Stimulated activated CD4-positive, alpha-beta T cell treated with anti-CD3 and anti-CD28 coated beads, Interleukin-15, amount 100 ng/mL, for 48 hours (primary cell): ENCODE measurements around the gene PPTC7.
A peak's percentile ranks its signal among the peaks of the same experiment; 100 is the strongest.
"Not testable (repeated sequence)": the region's sequence is repeated elsewhere in the genome, so short reads cannot be mapped to it uniquely, and the experiment has no call there.

Source experiments
- DNase-seq, 2 donors: peaks; one replicate each; pipeline ENCODE4 v3.0.0-alpha.2; 2020; ENCODE audit warnings: low read depth in 2 of 2

Gene PPTC7, protein sequence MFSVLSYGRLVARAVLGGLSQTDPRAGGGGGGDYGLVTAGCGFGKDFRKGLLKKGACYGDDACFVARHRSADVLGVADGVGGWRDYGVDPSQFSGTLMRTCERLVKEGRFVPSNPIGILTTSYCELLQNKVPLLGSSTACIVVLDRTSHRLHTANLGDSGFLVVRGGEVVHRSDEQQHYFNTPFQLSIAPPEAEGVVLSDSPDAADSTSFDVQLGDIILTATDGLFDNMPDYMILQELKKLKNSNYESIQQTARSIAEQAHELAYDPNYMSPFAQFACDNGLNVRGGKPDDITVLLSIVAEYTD

DNA sequence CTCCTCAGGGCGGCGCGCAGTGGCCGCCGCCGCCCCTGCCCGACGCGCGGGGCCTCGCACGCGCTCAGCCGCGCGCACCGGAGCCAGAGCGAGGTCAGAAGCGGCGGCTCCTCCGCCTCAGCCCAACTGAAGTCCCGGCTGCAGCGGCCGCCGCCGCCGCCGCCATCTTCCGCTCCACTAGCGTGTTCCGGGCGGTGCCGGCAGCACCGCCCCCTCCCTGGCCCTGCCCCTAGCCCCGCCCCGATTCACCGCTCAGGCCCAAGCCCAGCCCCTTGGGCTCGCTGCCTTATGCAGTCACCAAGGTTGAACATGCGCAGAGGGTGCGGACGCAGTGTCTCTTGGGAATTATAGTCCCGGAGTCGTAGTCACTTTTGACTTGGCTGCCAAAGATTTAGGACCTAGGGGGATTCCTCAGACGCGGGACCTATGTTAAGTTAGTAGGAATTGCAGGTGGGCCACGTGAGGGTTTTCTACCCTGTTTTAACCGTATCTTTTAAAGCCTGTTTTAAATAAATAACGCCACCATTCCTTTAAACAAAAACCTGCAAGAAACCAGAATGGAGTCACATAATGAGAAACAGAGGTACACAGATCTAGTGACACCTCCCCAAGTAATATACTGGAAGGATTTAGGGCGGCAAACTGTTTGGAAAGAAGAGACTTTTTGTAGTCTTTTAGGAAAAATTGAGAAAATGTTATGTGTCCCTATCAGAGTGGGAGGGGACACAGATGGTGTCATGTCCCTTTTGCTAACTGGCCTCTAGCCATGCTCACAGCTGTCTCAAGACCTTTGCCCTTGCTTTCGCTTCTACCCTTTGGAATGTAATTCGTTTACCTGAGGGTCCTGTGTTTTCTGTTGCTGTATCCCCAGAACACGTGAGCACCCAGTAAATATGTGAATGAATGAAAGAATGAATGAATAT is at the start of gene PPTC7:
TSS of gene PPTC7 (minus strand) at position 182 of the 923 bp plus-strand sequence. CDS start 287 bp downstream, outside the sequence.
- DNase-seq, result peak; percentile 94 to 98

DNA sequence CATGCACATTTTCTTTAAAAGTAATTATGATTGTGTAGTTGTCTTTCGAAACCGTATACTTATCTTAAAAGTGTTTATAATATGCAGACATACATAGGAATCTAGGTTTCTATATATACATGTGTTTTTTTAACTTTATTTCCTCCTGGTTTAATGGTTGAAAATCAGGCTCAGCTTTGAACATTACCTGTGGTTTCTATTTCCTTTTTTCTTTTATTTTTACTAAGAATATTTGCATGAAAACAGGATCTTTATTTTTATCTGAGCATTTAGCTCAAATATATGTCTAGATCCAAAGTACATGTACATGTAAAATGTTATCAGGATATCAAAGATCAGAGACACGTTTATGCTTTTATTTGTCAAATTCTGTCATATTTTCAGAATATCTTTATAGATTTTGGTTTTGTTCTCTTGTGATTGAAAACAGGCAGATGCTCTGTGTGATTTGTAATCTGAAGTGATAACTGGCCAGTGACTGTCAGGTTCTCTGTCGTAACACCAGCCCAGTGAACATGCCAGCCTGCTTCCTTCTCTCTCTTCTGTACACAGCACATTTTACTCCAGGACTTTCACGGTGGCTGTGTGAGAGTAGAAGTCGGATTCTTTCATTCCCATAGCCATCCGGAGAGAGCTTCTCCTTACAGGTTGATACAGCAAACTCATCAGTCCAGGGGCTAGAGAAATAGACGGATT is 44.5 kb upstream of the PPTC7 start:
- no peak for DNase-seq

DNA sequence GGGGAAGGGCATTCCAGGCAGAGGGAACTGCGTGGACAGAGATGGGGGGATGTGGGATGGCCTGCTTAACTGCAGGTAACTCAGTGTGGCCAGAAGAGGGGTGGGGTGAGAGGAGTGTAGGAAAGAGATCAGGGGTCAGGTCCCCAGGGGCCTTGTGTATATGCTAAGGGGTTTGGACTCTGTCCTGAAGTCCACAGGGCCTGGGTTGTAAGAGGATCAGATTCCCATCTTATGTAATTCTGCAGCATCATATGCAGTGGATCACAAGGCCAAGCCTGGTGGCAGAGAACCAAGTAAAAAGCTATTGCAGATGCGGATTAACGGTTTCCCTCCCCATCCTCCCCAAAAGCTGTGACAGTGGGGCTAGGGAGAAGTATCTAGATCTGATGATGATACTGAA is 39.5 kb upstream of the PPTC7 start:
- no peak for DNase-seq

DNA sequence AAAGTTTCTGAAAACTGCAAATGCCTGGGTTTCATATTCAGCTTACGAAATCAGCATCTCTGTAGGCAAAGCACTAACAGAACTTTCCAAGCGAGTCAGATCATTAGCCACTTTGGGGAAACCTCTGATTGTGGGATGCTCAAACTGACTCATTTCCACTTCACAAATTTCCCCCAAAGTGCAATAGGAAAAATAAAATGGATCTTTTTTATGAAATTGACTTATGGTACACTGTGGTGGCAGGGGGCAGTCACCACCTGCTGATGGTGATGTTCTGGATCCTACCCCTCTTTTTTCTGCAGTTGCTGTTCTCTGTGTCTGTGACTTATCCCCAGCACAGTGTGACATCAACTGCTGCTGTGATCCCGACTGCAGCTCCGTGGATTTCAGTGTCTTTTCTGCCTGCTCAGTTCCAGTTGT is 36.4 kb upstream of the PPTC7 start:
- peak; percentile 10 to 13 for DNase-seq

DNA sequence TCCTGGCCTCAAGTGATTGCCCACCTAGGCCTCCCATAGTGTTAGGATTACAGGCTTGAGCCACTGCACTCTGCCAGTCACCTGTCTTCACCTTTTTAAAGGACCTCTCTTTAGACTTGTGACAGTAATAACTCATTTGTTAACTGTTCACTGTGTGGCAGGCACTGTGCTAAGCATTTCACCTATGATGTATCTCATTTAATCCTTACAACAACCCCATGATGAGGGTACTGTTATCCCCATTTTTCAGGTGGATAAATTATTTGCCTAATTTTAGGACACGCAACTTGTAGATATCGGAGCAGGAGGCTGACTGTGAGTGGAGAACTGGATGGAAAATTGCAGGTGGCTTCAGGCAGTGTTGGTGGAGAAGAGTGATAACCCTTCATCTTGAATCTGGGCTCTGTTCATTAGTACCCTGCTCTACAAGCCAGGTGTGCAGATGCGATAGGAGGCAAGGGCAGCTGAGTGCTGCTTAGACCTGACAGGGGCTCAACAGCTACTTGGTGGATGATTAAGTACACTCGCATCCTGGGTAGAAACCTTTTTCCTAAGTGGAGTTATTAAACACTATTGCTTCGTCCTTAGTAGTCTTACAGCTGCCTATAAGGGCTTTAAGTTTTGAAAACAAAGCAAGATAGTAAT is 33.5 kb upstream of the PPTC7 start:
- no peak for DNase-seq

DNA sequence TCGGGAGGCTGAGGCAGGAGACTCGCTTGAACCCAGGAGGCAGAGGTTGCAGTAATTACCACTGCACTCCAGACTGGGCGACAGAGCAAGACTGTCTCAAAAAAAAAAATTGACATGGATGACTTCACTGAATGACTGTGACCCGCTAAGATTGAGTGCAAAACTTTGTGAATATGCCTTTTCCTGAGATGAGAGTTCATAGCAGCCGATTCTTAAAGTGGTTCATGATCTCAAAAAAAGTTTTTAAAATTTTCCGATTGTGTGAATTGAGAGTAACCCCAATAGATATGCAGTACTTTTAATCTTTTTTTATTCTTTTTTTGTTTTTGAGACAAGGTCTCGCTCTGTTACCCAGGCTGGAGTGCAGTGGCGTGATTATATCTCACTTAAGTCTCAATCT is 32.1 kb upstream of the PPTC7 start:
- DNase-seq, result no peak

DNA sequence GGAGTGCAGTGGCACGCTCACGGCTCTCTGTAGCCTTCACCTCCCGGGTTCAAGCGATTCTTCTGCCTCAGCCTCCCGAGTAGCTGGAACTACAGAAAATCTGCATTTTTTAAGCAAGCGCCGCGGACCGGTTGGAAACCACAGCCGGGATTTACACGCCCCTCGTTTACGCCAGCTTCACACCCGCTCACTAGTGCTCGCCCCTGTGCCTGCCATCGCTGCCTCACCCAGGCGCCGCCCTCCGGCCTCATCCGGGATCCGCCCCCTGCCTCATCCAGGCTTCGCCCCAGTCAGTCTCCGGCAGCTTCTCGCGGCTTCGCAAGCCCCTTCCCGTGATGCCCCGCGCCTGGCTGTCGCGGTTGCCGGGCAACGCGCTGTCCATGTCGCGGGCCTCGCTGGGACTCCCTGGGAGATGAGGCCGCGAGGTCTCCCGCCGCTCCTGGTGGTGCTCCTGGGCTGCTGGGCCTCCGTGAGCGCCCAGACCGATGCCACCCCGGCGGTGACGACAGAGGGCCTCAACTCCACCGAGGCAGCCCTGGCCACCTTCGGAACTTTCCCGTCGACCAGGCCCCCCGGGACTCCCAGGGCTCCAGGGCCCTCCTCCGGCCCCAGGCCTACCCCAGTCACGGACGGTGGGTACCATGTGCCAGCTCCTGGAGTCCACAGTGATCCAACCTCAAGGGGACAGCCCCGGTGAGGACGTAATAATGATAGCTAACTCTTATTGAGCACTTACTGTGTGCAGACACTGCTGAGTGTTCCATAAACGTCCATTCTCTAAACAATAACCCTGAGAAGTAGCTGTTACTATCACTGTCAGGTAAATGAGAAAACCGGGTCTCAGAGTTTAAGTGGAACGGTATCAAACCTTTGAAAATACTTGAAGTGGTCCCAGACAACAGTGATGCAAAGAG is 30.9 kb upstream of the PPTC7 start, which contains the start of gene TCTN1:
TSS of gene TCTN1 (plus strand) at position 359 of the 914 bp plus-strand sequence. CDS start at position 413, 54 bp downstream.
- peak; percentile 94 to 97 for DNase-seq

DNA sequence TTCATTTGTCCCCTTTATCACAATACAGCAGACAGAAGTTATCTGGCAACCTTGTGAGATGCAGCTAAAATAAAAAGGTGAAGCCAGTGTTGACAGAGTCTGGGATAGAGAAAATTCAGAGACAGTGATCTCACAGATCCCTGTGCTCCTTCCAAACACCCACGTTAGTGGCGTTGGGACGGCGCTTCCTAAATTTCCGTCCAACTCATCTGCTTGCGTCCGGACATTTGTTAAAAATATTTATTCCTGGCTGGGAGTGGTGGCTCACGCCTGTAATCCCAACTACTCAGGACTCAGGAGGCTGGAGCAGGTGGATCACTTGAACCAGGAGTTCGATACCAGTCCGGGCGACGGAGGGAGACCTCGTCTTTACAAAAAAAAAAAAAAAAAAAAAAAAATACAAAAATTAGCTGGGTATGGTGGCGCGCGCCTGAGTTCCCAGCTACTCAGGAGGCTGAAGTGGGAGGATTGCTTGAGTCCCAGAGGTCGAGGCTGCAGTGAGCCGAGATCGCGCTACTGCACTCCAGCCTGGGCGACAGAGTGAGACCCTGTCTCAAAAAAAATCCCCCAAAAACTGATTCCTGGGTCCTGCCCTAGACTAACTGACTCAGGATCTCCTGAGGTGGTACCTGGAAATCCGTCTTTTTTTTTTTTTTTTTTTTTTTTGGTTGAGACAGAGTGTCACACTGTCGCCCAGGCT is 30.1 kb upstream of the PPTC7 start:
- no peak for DNase-seq

DNA sequence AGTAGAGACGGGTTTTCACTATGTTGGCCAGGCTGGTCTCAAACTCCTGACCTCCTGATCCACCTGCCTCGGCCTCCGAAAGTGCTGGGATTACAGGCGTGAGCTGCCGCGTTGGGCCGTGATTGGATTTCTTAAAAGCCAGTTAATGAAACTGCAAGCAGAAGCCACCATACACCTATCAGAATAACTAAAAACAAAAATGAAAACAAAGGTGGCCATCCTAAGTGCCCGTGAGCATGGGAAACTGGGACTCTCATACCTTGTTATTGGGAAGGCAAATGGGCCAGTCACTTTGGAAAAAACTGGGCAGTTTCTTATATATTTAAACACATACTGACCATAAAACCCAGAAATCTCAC is 23.1 kb upstream of the PPTC7 start:
- DNase-seq, result no peak

DNA sequence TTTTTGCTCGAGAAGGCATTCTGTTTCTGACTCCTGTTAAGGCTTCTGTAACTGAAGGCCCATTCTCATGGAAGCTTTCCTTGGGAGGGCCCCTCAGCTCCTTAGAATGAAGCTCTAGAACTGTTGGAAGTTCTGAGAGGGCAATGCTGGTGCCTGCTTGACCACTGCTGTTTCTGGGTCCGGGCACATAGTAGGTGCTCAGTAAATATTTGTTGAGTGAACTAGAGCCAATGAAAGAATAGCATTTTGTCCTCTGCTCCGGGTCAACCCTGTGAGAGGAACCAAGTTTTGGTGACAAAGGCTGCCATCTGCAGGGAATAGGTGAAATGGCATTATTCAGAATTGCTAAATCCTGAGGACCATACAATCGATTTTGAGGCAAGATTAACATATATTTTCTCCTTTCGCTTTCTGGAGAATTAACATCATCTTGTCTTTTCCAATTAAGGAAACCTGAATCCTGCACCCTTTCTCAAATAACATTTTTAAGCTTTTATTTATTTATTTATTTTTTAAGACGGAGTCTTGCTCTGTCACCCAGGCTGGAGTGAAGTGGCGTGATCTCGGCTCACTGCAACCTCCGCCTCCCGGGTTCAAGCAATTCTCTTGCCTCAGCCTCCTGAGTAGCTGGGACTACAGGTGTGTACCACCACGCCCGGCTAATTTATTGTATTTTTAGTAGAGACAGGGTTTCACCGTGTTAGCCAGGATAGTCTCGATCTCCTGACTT is 19.1 kb upstream of the PPTC7 start:
- DNase-seq, result not testable (repeated sequence)

DNA sequence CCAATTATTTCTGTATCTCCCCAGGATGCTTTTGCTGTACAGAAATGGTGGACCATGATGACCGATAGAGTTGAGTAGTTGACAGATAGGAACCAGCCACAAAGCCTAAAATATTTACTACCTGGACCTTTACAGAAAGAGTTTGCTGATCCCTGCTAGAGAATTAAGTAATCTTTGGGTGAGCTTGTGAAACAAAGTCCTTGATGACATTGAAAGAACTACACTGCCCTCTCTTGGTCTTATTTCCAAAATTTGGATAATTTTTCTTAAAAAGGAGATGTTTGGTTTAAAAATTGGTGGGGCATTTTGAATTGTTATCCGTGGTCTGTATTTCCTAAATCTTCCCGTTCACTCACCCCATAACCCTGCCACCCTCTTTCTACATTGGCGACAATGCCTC is 17.1 kb upstream of the PPTC7 start:
- DNase-seq, result no peak

DNA sequence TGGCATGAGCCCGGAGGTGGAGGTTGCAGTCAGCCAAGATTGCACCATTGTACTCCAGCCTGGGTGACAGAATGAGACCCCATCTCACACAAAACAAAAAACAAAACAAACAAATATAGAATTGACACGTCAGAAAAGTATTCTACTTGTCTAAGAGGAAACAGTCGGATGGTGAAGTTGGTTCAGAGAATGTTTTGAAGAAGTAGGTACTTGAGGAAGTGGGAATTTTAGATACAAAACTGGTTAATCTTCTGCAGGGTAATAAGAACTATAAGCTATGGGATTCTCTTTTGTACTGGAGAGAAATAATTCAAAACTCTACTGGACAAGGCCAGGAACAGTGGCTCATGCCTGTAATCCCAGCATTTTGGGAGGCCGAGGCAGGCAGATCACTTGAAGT is 16.2 kb upstream of the PPTC7 start:
- no peak for DNase-seq

DNA sequence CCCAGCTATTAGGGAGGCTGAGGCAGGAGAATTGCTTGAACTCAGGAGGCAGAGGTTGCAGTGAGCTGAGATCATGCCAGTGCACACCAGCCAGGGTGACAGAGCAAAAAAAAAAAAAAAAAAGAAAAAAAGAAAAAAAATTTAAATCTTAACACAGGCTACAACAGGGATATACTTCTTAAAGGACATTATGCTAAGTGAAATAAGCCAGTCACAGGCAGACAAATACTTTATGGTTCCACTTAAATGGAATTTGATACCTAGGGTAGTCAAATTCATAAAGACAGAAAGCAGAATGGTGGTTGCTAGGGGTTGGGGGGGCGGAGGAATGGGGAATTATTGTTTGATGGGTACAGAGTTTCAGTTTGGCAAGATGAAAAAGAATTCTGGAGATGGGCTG is 14.8 kb upstream of the PPTC7 start:
- DNase-seq, result no peak

DNA sequence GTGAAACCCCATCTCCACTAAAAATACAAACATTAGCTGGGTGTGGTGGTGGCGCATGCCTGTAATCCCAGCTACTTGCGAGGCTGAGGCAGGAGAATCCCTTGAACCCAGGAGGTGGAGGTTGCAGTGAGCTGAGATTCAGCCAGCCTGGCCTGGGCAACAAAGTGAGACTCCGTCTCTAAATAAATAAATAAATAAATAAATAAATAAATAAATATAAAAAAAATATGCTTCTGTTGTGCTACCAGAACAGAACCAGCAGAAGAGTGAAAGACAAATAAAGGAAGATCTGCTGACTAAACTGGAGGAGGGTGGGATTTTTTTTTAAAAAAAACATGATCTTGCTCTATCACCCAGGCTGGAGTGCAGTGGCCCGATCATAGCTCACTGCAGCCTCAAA is 9.8 kb upstream of the PPTC7 start:
- not testable (repeated sequence) for DNase-seq

DNA sequence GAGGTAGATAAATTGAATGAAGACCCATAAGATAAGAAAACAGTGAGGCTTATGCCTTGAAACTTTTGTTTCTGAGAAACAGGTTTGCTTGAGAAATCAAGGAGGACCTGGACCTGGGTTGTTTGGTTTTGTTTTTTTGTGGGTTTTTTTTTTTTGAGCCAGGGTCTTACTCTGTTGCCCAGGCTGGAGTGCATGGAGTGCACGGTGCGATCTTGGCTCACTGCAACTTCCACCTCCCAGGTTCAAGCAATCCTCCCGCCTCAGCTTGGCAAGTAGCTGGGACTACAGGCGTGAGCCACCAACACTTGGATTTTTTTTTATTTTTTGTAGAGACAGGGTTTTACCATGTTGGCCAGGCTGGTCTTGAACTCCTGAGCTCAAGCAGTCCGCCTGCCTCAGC is 9.0 kb upstream of the PPTC7 start:
- DNase-seq, result no peak

DNA sequence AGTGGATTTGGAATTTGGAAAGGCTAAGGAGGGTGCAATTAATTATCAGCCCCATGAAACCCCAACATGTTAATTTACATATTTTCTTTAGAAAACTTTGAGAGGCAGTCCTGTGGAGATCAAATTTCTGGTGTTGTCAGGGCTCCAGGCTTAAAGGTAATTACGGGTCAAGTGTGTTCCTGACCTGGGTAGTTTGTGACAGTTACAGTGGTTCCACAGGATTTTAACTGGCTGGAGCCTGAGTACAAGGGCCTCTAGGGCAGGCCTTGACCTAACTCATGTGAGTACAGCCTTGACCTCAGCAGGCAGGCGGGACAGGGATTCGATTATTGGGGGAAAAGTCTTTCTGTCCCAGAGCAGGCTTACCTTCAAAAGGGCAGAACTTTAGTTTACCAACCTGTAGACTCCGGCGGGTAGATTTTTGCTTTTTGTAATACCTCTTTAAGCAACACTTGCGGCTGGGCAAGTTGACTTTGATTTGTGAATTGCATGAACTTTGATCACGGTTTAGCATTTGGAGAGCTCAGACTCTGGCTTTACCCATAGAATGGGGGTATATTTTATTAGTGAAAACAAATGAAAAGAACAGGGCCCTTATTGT is 8.4 kb upstream of the PPTC7 start:
- no peak for DNase-seq

DNA sequence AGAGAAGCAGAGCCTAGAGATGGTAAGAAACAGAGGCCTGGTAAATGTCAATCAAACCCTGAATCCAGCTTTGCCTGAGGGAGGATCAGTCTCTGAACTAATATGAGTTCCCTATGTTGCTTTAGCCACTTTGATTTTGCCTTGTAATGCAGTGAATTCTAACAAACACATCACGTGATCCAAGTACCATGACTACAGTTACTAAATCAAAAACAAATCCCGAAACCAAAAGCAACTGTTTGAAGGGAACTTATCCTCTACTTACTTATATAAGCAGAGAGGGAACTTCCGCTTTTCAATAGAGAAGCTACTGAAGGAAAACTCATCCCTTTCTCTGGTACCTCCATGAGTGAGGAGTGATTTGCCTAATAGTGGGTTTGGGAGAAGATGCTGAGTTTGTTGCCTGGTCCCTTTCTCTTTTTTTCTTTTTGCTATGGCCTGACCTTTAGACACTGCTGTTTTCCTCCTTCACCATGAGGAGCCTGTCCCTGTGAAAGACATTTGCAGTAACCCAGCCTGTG is 7.7 kb upstream of the PPTC7 start:
- DNase-seq, result no peak

DNA sequence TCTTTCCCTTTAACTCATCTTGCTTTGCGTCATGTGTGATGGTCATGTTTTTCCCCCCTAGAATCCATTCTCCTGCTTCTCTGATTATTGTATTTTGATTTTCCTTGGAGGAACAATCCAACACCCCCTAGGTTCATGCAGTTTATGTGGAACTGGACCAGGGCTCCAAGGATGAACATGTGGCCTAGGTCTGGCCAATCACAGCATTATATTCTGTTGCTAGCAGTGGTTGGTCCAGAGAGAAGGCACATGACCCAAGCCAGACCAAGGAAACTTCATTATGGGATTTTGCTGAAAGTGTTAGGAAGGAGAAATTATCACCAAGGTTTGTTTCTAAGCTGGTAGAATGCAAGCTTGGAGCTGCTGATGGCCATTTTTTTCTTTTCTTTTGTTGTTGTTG is 6.9 kb upstream of the PPTC7 start:
- DNase-seq, result no peak

DNA sequence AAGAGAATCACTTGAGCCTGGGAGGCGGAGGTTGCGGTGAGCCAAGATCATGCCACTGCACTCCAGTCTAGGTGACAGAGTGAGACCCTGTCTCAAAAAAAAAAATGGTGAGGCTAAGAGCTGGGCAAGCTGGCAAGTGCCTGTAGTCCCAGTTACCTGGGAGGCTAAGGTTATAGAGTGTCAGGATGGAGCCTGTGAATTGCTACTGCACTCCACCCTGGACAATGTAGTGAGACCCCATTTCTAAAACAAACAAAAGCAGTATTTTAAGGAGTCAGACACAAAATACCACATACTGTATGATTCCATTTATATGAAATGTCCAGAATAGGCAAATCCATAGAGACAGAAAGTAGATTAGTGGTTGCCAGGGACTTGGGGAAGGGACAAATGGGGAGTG is 4.0 kb upstream of the PPTC7 start:
- not testable (repeated sequence) for DNase-seq
